Ovary (tissue), 3 donors: Measurements from ENCODE around the gene CEP89.
"Not testable (repeated sequence)": the region's sequence is repeated elsewhere in the genome, so short reads cannot be mapped to it uniquely, and the experiment has no call there.

Experiments used
- CTCF ChIP-seq, 3 donors: fragments of 450-650 bp in 2 of 3; fragments of 200-600 bp in 1 of 3; IDR thresholded peaks; one replicate each; pipeline versions ENCODE4 v1.5.1 to v1.8.0; 2016 to 2022; ENCODE audit warnings: antibody characterized with exemption in 3 of 3, mild to moderate bottlenecking in 1 of 3
- POLR2A ChIP-seq: fragments of 450-650 bp; IDR thresholded peaks from one replicate; pipeline ENCODE4 v1.6.1; 2017; ENCODE audit warnings: antibody characterized with exemption, mild to moderate bottlenecking, moderate library complexity
- donor health status: DM: no; HTN: no; CAD: no.

DNA sequence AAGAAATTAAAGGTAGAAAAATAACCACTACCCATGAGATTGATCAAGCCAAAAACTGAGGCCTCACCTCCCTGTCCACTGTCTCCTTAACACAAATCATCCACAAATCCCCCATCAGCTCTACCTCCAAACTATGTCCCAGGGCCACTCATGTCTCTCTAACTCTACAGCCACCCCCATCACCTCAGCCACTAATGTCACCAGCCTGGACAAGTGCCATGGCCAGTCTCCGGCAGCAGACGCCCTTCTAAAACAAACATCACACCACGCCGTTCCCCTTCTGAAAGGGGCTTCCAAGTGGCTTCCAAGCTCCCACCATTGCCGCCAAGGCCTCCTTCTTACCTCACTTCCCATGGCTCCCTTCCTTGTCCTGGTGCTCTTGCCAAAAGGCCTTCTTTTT lies 16.5 kb upstream of the CEP89 start:
- TF ChIP-seq POLR2A; CTCF (IDR thresholded peaks at IDR 0.05): not testable (repeated sequence)
